Liver (tissue), 9 donors: ENCODE results near the gene CHPF2. TPM values are rescaled to one million over a fixed set of nuclear protein-coding genes. Genes with fewer than 3 reads are reported as not detected.

Experiments used
- DNase-seq: peaks from one replicate; pipeline ENCODE4 v3.0.0-alpha.2; 2017; ENCODE audit warnings: low spot score
- H3K27ac ChIP-seq, 2 donors: one replicate each; pipeline ENCODE4 v1.7.0; 2013; ENCODE audit warnings: inconsistent platforms in 2 of 2, low read length in 2 of 2, control low read depth in 1 of 2, low read depth in 1 of 2, mild to moderate bottlenecking in 1 of 2
- H3K27me3 ChIP-seq, 4 donors: one replicate each; pipeline versions ENCODE4 v1.6.1 to v1.7.0; 2013; ENCODE audit warnings: low read length in 3 of 4, inconsistent platforms in 1 of 4, mild to moderate bottlenecking in 1 of 4, moderate library complexity in 1 of 4; ENCODE audit not compliant: control insufficient read depth in 4 of 4, insufficient read depth in 4 of 4
- H3K36me3 ChIP-seq, 4 donors: one replicate each; pipeline versions ENCODE4 v1.6.1 to v1.7.0; 2013; ENCODE audit warnings: low read length in 3 of 4, mild to moderate bottlenecking in 3 of 4, low read depth in 1 of 4, moderate library complexity in 1 of 4; ENCODE audit not compliant: control insufficient read depth in 4 of 4, insufficient read depth in 3 of 4
- H3K4me1 ChIP-seq, 4 donors: one replicate each; pipeline versions ENCODE4 v1.6.1 to v1.7.0; 2013; ENCODE audit warnings: low read length in 3 of 4, mild to moderate bottlenecking in 3 of 4, moderate library complexity in 1 of 4; ENCODE audit not compliant: control insufficient read depth in 4 of 4, insufficient read depth in 4 of 4
- H3K4me3 ChIP-seq, 3 donors: one replicate each; pipeline versions ENCODE4 v1.6.1 to v1.7.0; 2013; ENCODE audit warnings: low read length in 3 of 3, control low read depth in 1 of 3, low read depth in 1 of 3, mild to moderate bottlenecking in 1 of 3
- H3K9ac ChIP-seq, 2 donors: one replicate each; pipeline ENCODE4 v1.7.0; 2013; ENCODE audit warnings: low read length in 2 of 2, mild to moderate bottlenecking in 2 of 2, moderate library complexity in 2 of 2, control low read depth in 1 of 2, low read depth in 1 of 2
- H3K9me3 ChIP-seq, 4 donors: one replicate each; pipeline versions ENCODE4 v1.6.1 to v1.7.0; 2013; ENCODE audit warnings: low read length in 3 of 4; ENCODE audit not compliant: control insufficient read depth in 4 of 4
- ATF3 ChIP-seq: IDR thresholded peaks from 2 replicates; pipeline ENCODE4 v1.6.1; 2016; ENCODE audit warnings: antibody characterized with exemption
- EGR1 ChIP-seq, 2 donors: IDR thresholded peaks; 2 replicates each; pipeline ENCODE4 v1.6.1; 2016 to 2018; ENCODE audit warnings: antibody characterized with exemption in 2 of 2, low read depth in 2 of 2
- FOXA1 ChIP-seq: IDR thresholded peaks from 2 replicates; pipeline ENCODE4 v1.6.1; 2016; ENCODE audit warnings: antibody characterized with exemption
- GABPA ChIP-seq, 2 donors: IDR thresholded peaks in 1 of 2; conservative IDR thresholded peaks in 1 of 2; 2 replicates each; pipeline ENCODE4 v1.6.1; 2016; ENCODE audit warnings: antibody characterized with exemption in 2 of 2, mild to moderate bottlenecking in 1 of 2, moderate library complexity in 1 of 2
- HNF4A ChIP-seq, 2 donors: conservative IDR thresholded peaks; 2 replicates each; pipeline ENCODE4 v1.6.1; 2016; ENCODE audit warnings: antibody characterized with exemption in 2 of 2, mild to moderate bottlenecking in 2 of 2
- JUND ChIP-seq, 2 donors: IDR thresholded peaks; 2 replicates each; pipeline ENCODE4 v1.6.1; 2016; ENCODE audit warnings: antibody characterized with exemption in 2 of 2
- NR2F2 ChIP-seq: IDR thresholded peaks from 2 replicates; pipeline ENCODE4 v1.6.1; 2016; ENCODE audit warnings: antibody characterized with exemption
- RAD21 ChIP-seq, 2 donors: IDR thresholded peaks; 2 replicates each; pipeline ENCODE4 v1.6.1; 2016; ENCODE audit warnings: antibody characterized with exemption in 2 of 2, mild to moderate bottlenecking in 2 of 2
- SP1 ChIP-seq: IDR thresholded peaks from 2 replicates; pipeline ENCODE4 v1.6.1; 2018; ENCODE audit warnings: antibody characterized with exemption, mild to moderate bottlenecking
- TAF1 ChIP-seq: conservative IDR thresholded peaks from 2 replicates; pipeline ENCODE4 v1.6.1; 2016; ENCODE audit warnings: antibody characterized with exemption, mild to moderate bottlenecking
- WGBS: extraction: QIAGEN DNeasy Blood & Tissue Kit; methylation state at CpG from one replicate; pipeline ENCODE4 v1.1.7; 2013; 5-methylcytosine and 5-hydroxymethylcytosine counted together
- polyA plus RNA-seq, 2 donors: library from polyadenylated mRNA; stranded (reverse) in 1 of 2; unstranded in 1 of 2; fragments of 200-250 nt in 1 of 2; fragments of >200 nt in 1 of 2; fragmentation: Nextera tagmentation in 1 of 2; extraction: Ambion mirVana in 1 of 2; gene quantifications; one replicate each; pipeline versions ENCODE4 v1.2.1 to v1.2.3, GENCODE V29; 2013 to 2015
- total RNA-seq, 2 donors: library from RNA; depleted of rRNA; stranded (reverse); fragments of >200 nt; gene quantifications; one replicate each; pipeline ENCODE4 v1.2.3, GENCODE V29; 2014
- TF ChIP-seq, protein P1 (sequence below): IDR thresholded peaks from 2 replicates; pipeline ENCODE4 v1.6.1; 2016; ENCODE audit warnings: antibody characterized with exemption
- TF ChIP-seq, protein P2 (sequence below): IDR thresholded peaks from 2 replicates; pipeline ENCODE4 v1.6.1; 2016; ENCODE audit warnings: antibody characterized with exemption
- donor health status: healthy.
- donor health status: healthy.
- donor health status: healthy.
- donor health status: healthy.
- donor health status: healthy.

Gene CHPF2
- total and polyA plus RNA-seq, 4 donors, result 4.1 to 19.7 (median 18.1) TPM

DNA sequence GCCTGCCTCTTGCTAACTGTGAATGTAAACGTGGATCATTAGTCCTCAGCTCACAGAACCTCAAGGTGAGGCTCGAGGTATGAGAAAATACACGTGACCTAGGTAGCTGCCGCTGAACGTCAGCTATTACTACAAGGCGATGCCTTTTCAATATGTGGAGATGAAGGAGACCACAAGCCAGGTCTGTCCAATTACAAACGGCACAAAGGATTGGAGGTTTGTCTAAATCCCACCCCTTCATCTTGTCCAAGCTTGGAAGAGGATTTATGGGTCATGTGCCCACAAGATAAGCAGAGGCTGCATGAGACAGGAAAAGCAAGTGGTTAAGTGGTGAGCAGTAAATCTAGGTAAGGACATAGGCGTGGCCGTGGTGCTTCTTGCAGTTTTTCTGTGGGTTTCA, 25.4 kb upstream of the CHPF2 start:
- no peaks in the 10 kb centered on the region for H3K9me3 ChIP-seq

GRCh38 chr7:151207315-151207714, 25.0 kb upstream of the CHPF2 start:
- Histone ChIP-seq H3K27ac (no peak overlapping the region), H3K36me3 (no peaks in the 10 kb centered on the region), H3K9ac (no peak overlapping the region), H3K27me3 (peaks cover 0 to 12% (median 0%) of the 10 kb centered on the region in 4 donors), H3K9me3 (no peaks in the 10 kb centered on the region), H3K4me1 (no peaks in the 10 kb centered on the region), H3K4me3 (no peak overlapping the region)
- DNase-seq, result no peak
- TF ChIP-seq JUND (IDR thresholded peaks at IDR 0.05), result no peak
- no peak for TF ChIP-seq RAD21 (IDR thresholded peaks at IDR 0.05)
- TF ChIP-seq HNF4A (conservative IDR thresholded peaks at IDR 0.05), result no peak
- 62% methylated on average over 9 of the region's 9 CpGs for WGBS

More for the DNA sequence above, 25.4 kb upstream of the CHPF2 start:
- Histone ChIP-seq H3K27me3 (peaks cover 0 to 12% (median 0%) of the 10 kb centered on the region in 4 donors), H3K36me3 (no peaks in the 10 kb centered on the region), H3K4me1 (no peaks in the 10 kb centered on the region), H3K27ac (no peak overlapping the region), H3K4me3 (no peak overlapping the region), H3K9ac (no peak overlapping the region)
- 55% methylated on average over 9 of the region's 9 CpGs for WGBS
- TF ChIP-seq JUND (IDR thresholded peaks at IDR 0.05) (no peak), TAF1 (no peak), HNF4A (conservative IDR thresholded peaks at IDR 0.05) (no peak), ATF3 (no peak), RAD21 (IDR thresholded peaks at IDR 0.05) (no peak), GABPA (IDR thresholded peaks at IDR 0.05 in 1 of 2, conservative IDR thresholded peaks at IDR 0.05 in 1 of 2) (no peak), FOXA1 (no peak), EGR1 (IDR thresholded peaks at IDR 0.05; ENCODE audit: low read depth in 2 of 2) (no peak)
- TF ChIP-seq, protein P1, sequence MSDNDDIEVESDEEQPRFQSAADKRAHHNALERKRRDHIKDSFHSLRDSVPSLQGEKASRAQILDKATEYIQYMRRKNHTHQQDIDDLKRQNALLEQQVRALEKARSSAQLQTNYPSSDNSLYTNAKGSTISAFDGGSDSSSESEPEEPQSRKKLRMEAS, result no peak
- no peak for DNase-seq

- TF ChIP-seq RAD21 (IDR thresholded peaks at IDR 0.05) (no peak), NR2F2 (no peak), SP1 (no peak), FOXA1 (no peak), GABPA (IDR thresholded peaks at IDR 0.05 in 1 of 2, conservative IDR thresholded peaks at IDR 0.05 in 1 of 2) (no peak)
- TF ChIP-seq, protein P2, sequence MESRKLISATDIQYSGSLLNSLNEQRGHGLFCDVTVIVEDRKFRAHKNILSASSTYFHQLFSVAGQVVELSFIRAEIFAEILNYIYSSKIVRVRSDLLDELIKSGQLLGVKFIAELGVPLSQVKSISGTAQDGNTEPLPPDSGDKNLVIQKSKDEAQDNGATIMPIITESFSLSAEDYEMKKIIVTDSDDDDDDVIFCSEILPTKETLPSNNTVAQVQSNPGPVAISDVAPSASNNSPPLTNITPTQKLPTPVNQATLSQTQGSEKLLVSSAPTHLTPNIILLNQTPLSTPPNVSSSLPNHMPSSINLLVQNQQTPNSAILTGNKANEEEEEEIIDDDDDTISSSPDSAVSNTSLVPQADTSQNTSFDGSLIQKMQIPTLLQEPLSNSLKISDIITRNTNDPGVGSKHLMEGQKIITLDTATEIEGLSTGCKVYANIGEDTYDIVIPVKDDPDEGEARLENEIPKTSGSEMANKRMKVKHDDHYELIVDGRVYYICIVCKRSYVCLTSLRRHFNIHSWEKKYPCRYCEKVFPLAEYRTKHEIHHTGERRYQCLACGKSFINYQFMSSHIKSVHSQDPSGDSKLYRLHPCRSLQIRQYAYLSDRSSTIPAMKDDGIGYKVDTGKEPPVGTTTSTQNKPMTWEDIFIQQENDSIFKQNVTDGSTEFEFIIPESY, result no peak
These were observed 24.5 kb upstream of the CHPF2 start for GRCh38 chr7:151207804-151208203.

More at GRCh38 chr7:151207804-151208203, 24.5 kb upstream of the CHPF2 start:
- Histone ChIP-seq H3K27me3 (peaks cover 0 to 12% (median 0%) of the 10 kb centered on the region in 4 donors), H3K9ac (no peak overlapping the region), H3K4me3 (no peak overlapping the region), H3K9me3 (no peaks in the 10 kb centered on the region), H3K4me1 (no peaks in the 10 kb centered on the region), H3K27ac (no peak overlapping the region), H3K36me3 (peaks cover 0 to 2% (median under 1%) of the 10 kb centered on the region in 4 donors)
- DNase-seq, result no peak
- 74% methylated on average over 12 of the region's 12 CpGs for WGBS
